Measurements from ENCODE around the gene BDP1. TPM values are rescaled to one million over a fixed set of nuclear protein-coding genes. Genes with fewer than 3 reads are reported as not detected.
A peak's percentile ranks its signal among the peaks of the same experiment; 100 is the strongest.

BDP1 gene
- total and polyA plus RNA-seq, 10 donors, result 9.0 to 49.9 (median 30.5) TPM

- Histone ChIP-seq H3K27ac (no peak overlapping the region), H3K4me3 (no peak overlapping the region), H3K9me3 (no peaks in the 10 kb centered on the region), H3K27me3 (replicated peaks in 1 of 7) (no peaks in the 10 kb centered on the region), H3K4me1 (peaks cover 13 to 32% (median 20%) of the 10 kb centered on the region in 6 donors), H3K36me3 (peaks cover 0 to 74% (median 67%) of the 10 kb centered on the region in 6 donors)
- WGBS, 5 donors, result 88 to 100% (median 95%) methylated on average over 1 of the region's 1 CpG
- TF ChIP-seq POLR2AphosphoS5 (IDR thresholded peaks at IDR 0.05) (no peak), CTCF (IDR thresholded peaks at IDR 0.05 in 8 of 11, conservative IDR thresholded peaks at IDR 0.05 in 3 of 11) (no peak), POLR2A (IDR thresholded peaks at IDR 0.05) (no peak)
- intact Hi-C loops (cut with DNase I; ENCODE audit: low total_unique reads), result no loop called here
- no peak for DNase-seq
Observed at GRCh38 chr5:71460693-71461092, 5.2 kb downstream of the BDP1 start.

DNA sequence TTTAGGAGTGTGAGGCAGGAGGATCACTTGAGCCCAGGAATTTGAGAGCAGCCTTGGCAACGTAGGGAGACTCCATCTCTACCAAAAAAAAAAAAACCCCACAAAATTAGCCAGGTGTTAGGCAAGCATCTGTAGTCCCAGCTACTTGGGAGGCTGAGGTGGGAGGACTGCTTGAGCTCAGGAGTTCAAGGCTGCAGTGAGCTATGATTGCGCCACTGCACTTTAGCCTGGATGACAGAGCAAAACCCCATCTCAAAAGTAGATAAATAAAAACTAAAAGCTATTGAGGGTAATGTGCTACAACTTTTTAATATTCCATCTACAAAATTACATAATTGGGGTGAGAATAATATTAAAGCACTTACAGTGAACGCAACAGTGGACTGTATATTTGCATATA lies 5.9 kb downstream of the BDP1 start:
- H3K27me3 ChIP-seq (replicated peaks in 1 of 7), result no peaks in the 10 kb centered on the region
- H3K9me3 ChIP-seq, result no peaks in the 10 kb centered on the region
- TF ChIP-seq CTCF (IDR thresholded peaks at IDR 0.05 in 8 of 11, conservative IDR thresholded peaks at IDR 0.05 in 3 of 11) (no peak), POLR2AphosphoS5 (IDR thresholded peaks at IDR 0.05) (no peak), POLR2A (IDR thresholded peaks at IDR 0.05) (no peak)
- peaks cover 13 to 27% (median 17%) of the 10 kb centered on the region in 6 donors for H3K4me1 ChIP-seq
- H3K4me3 ChIP-seq, result no peak overlapping the region
- WGBS, 5 donors, result 92 to 99% (median 96%) methylated on average over 3 of the region's 3 CpGs
- peaks cover 0 to 81% (median 74%) of the 10 kb centered on the region in 6 donors for H3K36me3 ChIP-seq
- intact Hi-C loops (cut with DNase I; ENCODE audit: low total_unique reads), result no loop called here
- H3K27ac ChIP-seq, result no peak overlapping the region
- DNase-seq, result no peak

GRCh38 chr5:71471193-71471592 lies 15.7 kb downstream of the BDP1 start:
- TF ChIP-seq POLR2AphosphoS5 (IDR thresholded peaks at IDR 0.05), result no peak
- TF ChIP-seq POLR2A (IDR thresholded peaks at IDR 0.05), result no peak
- no peak for TF ChIP-seq CTCF (IDR thresholded peaks at IDR 0.05 in 8 of 11, conservative IDR thresholded peaks at IDR 0.05 in 3 of 11)
- Histone ChIP-seq H3K27ac (no peak overlapping the region), H3K4me1 (peaks cover 0 to 9% (median 2%) of the 10 kb centered on the region in 6 donors), H3K9me3 (no peaks in the 10 kb centered on the region), H3K27me3 (replicated peaks in 1 of 7) (no peaks in the 10 kb centered on the region), H3K36me3 (peaks cover 0 to 100% (median 82%) of the 10 kb centered on the region in 6 donors), H3K4me3 (no peak overlapping the region)
- no peak for DNase-seq
- 84 to 93% (median 87%) methylated on average over 9 of the region's 9 CpGs for WGBS, 5 donors
- intact Hi-C loops (cut with DNase I; ENCODE audit: low total_unique reads), result no loop called here

DNA sequence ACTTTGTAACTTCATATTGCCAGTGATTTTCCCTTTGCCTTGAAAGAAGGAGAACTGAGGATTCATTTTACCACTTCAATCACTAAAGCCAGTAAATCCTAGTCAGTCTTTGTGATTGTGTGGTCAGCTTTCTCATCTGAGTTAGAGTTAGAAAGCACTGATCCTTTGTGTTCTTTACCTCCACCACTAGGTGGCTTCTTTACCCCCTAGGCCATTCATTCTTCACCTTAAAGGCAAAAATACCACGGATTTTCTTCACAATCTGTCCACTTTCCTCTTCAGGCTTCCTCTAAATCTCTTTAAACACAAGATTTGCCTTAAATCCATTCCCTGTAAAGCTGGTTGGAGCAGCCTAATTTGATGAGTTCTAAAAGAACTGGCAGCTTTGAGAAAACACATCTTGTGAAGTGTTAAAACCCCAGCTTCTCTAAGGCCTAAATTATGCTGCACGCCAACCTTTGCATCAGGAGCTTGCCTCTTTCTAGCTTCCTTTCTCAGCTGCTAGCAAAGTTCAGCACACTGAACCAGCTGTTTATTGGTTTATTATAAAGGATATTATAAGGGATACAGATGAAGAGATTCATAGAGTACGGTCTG lies 20.4 kb downstream of the BDP1 start:
- WGBS, 5 donors, result 65 to 73% (median 68%) methylated on average over 3 of the region's 3 CpGs
- peaks cover 0 to 100% (median 74%) of the 10 kb centered on the region in 6 donors for H3K36me3 ChIP-seq
- no peak for DNase-seq
- no peaks in the 10 kb centered on the region for H3K4me1 ChIP-seq
- intact Hi-C loops (cut with DNase I; ENCODE audit: low total_unique reads), result no loop called here
- no peak overlapping the region for H3K27ac ChIP-seq
- TF ChIP-seq POLR2AphosphoS5 (IDR thresholded peaks at IDR 0.05) (no peak), CTCF (IDR thresholded peaks at IDR 0.05 in 8 of 11, conservative IDR thresholded peaks at IDR 0.05 in 3 of 11) (peak in 7 of 11 experiments; percentile 6 to 52 (median 45))
- no peak overlapping the region for H3K4me3 ChIP-seq
- H3K27me3 ChIP-seq (replicated peaks in 1 of 7), result no peaks in the 10 kb centered on the region
- no peaks in the 10 kb centered on the region for H3K9me3 ChIP-seq
